Gastroesophageal sphincter (tissue), 4 donors: ENCODE measurements around the gene PARP16. TPM values are rescaled to one million over a fixed set of nuclear protein-coding genes. Genes with fewer than 3 reads are reported as not detected.

Experiments used
- ATAC-seq: fragments of 150-250 bp; one replicate; pipeline ENCODE4 v1.9.1; 2016; ENCODE audit warnings: mild to moderate bottlenecking, moderate library complexity
- H3K27ac ChIP-seq, 4 donors: fragments of 200-600 bp; sonication (generic) in 3 of 4; 1 replicate in 3 of 4; 2 replicates in 1 of 4; pipeline ENCODE4 v1.5.1; 2016 to 2019
- H3K27me3 ChIP-seq: fragments of 200-600 bp; sonication (generic); one replicate; pipeline ENCODE4 v1.5.1; 2019
- H3K36me3 ChIP-seq, 2 donors: fragments of 200-600 bp; sonication (generic); one replicate each; pipeline ENCODE4 v1.5.1; 2019; ENCODE audit warnings: control low read depth in 1 of 2
- H3K4me1 ChIP-seq, 3 donors: fragments of 200-600 bp; sonication (generic); 1 replicate in 2 of 3; 2 replicates in 1 of 3; pipeline ENCODE4 v1.5.1; 2016 to 2019; ENCODE audit warnings: control low read depth in 2 of 3
- H3K4me3 ChIP-seq, 2 donors: fragments of 200-600 bp; sonication (generic); one replicate each; pipeline ENCODE4 v1.5.1; 2019; ENCODE audit warnings: mild to moderate bottlenecking in 1 of 2, moderate library complexity in 1 of 2
- H3K9me3 ChIP-seq, 3 donors: fragments of 200-600 bp; sonication (generic); one replicate each; pipeline ENCODE4 v1.5.1; 2017 to 2019; ENCODE audit warnings: control low read depth in 2 of 3
- EP300 ChIP-seq: sonication (generic); formaldehyde crosslinking; IDR thresholded peaks from one replicate; pipeline ENCODE4 v1.6.1; 2017; ENCODE audit warnings: antibody characterized with exemption, mild to moderate bottlenecking
- POLR2A ChIP-seq, 2 donors: fragments of 450-650 bp; IDR thresholded peaks; one replicate each; pipeline ENCODE4 v1.6.1; 2017; ENCODE audit warnings: antibody characterized with exemption in 2 of 2, mild to moderate bottlenecking in 2 of 2, moderate library complexity in 1 of 2
- POLR2AphosphoS5 ChIP-seq: sonication (generic); formaldehyde crosslinking; IDR thresholded peaks from one replicate; pipeline ENCODE4 v1.6.1; 2017; ENCODE audit warnings: antibody characterized with exemption
- WGBS, 2 donors: methylation state at CpG; one replicate each; pipeline ENCODE4 v1.1.5; 2018; ENCODE audit warnings: low coverage in 1 of 2; 5-methylcytosine and 5-hydroxymethylcytosine counted together
- total RNA-seq, 4 donors: library from RNA; depleted of rRNA; stranded (reverse); fragments of >200 nt; gene quantifications; one replicate each; pipeline ENCODE4 v1.1.0, GENCODE V29; 2016
- TF ChIP-seq, protein P1 (sequence below), 4 experiments: fragments of 200-600 bp in 2 of 4; fragments of 450-650 bp in 2 of 4; sonication (generic) in 1 of 4; IDR thresholded peaks; one replicate each; pipeline ENCODE4 v1.5.1; 2017 to 2019; ENCODE audit warnings: antibody characterized with exemption in 4 of 4, mild to moderate bottlenecking in 2 of 4, moderate library complexity in 2 of 4

PARP16 gene
- total RNA-seq, 4 donors from 2014 or later: 10.1 to 21.7 (median 14.1) TPM

DNA sequence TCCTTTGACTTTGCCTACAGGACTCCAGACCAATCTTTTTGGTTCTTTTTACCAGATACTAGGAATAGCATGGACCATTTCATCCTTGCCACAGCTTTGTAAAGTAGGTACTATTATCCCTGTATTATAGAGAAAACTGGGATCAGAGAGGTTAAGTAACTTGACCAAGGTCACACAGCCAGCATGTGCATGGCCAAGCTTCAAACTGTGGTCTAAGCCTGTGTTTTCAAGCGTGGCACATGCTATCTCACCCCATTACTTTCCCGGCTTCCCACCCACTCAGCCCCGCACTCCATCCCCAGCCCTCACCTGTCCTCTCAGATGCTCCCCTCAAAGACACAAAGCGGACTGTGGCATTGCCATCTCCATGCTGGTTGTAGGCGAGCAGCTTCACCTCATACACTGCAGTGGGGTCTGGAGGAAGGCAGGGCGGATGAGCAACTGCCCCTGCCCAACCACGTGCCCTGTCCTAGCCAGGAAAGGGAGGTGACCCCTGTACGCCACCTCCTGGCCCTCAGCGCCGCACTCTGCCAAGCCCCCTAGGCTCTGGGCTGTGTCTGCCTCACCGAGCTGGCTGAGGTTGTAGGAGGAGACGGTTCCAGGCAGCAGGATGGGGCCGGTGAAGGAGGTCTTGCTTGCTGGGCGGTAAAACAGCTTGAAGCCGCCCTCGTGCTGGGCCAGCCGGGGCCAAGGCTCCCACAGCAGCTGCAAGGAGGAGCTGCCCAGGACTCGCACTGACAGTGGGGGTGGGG, 43.5 kb upstream of the PARP16 start:
- no peaks in the 10 kb centered on the region for H3K36me3 ChIP-seq
- H3K27ac ChIP-seq: no peak overlapping the region
- H3K4me1 ChIP-seq: no peaks in the 10 kb centered on the region
- 91% methylated on average over 5 of the region's 18 CpGs; no CpG with 5 or more reads in 1 of the 2 donors for WGBS, 2 donors
- no peaks in the 10 kb centered on the region for H3K27me3 ChIP-seq
- H3K4me3 ChIP-seq: no peak overlapping the region
- TF ChIP-seq EP300 (no peak), POLR2A (IDR thresholded peaks at IDR 0.05) (no peak), POLR2AphosphoS5 (no peak)
- TF ChIP-seq, protein P1, sequence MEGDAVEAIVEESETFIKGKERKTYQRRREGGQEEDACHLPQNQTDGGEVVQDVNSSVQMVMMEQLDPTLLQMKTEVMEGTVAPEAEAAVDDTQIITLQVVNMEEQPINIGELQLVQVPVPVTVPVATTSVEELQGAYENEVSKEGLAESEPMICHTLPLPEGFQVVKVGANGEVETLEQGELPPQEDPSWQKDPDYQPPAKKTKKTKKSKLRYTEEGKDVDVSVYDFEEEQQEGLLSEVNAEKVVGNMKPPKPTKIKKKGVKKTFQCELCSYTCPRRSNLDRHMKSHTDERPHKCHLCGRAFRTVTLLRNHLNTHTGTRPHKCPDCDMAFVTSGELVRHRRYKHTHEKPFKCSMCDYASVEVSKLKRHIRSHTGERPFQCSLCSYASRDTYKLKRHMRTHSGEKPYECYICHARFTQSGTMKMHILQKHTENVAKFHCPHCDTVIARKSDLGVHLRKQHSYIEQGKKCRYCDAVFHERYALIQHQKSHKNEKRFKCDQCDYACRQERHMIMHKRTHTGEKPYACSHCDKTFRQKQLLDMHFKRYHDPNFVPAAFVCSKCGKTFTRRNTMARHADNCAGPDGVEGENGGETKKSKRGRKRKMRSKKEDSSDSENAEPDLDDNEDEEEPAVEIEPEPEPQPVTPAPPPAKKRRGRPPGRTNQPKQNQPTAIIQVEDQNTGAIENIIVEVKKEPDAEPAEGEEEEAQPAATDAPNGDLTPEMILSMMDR (IDR thresholded peaks at IDR 0.05): no peak
- H3K9me3 ChIP-seq: no peaks in the 10 kb centered on the region
- ATAC-seq: no peak

DNA sequence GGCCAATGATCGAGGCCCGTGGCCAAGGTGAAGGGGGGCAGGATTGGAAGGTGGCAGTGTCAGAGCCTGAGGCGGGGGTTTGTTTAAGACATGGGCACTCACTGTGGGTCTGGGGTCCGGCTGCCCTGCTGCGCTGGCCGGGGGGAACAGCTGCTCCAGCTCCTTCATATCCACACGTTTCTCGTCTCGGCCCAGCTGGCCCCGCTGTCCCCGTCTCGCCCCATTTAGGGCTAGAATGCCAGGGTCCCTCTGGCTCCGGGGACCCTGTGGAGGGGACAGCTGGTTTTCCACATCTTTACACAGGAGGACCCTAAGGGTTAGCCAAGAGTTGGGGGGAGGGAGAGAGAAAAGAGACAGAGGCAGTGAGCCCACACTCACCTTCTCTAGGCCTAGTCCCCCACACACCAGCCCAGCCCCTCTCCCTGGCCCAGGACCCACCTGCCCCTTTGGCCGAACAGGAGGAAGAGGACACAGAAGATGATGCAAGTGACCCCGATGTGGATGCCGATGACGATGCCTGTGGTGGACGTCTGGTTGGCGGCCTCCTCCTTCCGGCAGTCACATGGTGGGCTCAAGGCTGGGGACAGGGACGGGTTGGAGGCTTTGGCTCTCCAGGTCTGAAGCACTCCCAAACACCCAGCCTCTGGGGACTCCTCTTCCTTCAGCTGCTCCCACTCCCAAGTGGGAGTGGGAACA, 42.8 kb upstream of the PARP16 start:
- TF ChIP-seq, protein P1 (IDR thresholded peaks at IDR 0.05): no peak
- TF ChIP-seq POLR2AphosphoS5 (no peak), POLR2A (IDR thresholded peaks at IDR 0.05) (no peak), EP300 (no peak)
- Histone ChIP-seq H3K27ac (no peak overlapping the region), H3K36me3 (no peaks in the 10 kb centered on the region), H3K9me3 (no peaks in the 10 kb centered on the region), H3K27me3 (no peaks in the 10 kb centered on the region), H3K4me3 (no peak overlapping the region), H3K4me1 (no peaks in the 10 kb centered on the region)
- WGBS, 2 donors: 88 to 100% methylated on average over 1 to 12 of the region's 21 CpGs
- no peak for ATAC-seq

DNA sequence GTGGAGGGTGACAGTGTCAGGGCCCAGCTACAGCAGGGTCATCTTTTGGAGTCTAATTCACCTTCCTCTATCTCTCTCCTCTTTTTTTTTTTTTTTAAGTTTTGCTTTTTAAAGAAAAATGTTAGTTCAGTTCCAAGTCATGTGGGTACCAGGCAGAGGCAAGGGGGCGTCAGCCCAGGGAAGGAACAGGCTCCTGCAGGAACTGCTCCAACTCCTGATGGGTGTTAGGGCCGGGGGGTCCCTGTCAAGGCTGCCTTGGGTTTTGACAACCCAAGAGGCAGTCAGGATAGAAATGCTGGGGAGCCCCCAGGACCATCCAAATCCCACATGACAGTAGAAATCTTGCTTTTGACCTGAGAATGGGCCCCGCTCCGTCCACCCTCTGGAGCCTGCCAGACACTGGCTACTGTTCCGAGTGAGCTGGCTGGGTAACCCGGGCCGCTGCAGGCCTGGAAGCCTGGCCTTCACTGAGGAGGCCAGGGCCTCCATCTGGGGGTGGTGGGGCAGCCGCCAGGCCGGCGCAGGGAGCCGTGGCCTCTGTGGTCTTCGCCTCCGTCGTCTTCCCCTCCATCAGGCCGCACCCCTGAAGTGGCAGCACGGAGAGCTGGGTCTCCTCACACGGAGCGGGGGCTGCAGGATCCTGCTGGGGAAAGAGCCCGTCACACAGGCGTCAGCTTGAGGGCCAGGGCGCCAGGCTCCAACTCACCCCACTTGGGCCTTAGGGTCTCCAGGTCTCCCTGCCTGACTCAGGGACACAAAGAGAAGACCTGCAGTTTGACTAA, 42.0 kb upstream of the PARP16 start:
- no peak overlapping the region for H3K4me3 ChIP-seq
- H3K9me3 ChIP-seq: no peaks in the 10 kb centered on the region
- H3K27ac ChIP-seq: no peak overlapping the region
- no peaks in the 10 kb centered on the region for H3K36me3 ChIP-seq
- ATAC-seq: no peak
- H3K27me3 ChIP-seq: no peaks in the 10 kb centered on the region
- H3K4me1 ChIP-seq: no peaks in the 10 kb centered on the region
- WGBS, 2 donors: no CpG with 5 or more reads among the region's 21 CpGs
- TF ChIP-seq EP300 (no peak), POLR2AphosphoS5 (no peak), POLR2A (IDR thresholded peaks at IDR 0.05) (no peak)
- TF ChIP-seq, protein P1 (IDR thresholded peaks at IDR 0.05): no peak

DNA sequence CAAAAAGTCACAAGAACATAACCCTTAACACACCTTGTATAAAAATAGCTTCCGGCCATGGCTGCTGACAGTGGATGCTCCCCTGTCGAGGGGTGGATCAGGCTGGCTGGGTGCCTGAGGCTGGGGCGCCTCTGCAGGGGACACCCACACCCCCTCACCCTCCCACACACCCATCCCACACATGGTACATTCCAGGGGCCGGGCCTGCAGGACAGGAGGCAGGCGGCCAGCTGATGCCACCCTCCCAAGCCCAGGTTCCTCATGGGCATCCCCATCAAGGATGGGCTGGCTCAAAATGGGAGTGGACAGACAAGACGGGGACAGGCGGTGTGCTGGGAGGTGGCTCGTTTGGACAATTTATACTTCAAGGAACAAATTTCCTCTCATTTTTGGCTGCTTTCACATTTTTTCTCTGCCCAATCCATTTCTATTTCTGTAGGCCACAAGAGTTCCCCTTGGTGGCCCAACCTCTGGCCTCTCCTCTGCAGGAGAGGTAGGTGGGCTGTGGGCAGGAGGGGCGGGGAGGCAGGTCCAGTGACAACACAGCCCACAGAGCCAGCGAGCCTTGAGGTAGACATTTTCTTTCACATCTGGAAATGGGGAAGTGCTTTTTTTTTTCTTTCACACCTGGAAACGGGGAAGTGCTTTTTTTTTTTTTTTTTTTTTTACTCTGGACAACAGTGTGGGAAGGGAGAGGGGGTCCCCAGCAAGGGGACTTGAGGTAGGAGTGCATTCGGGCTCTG, 41.1 kb upstream of the PARP16 start:
- Histone ChIP-seq H3K27ac (no peak overlapping the region), H3K36me3 (no peaks in the 10 kb centered on the region), H3K4me1 (peaks cover 0 to 4% (median 0%) of the 10 kb centered on the region in 3 donors), H3K27me3 (no peaks in the 10 kb centered on the region), H3K4me3 (no peak overlapping the region), H3K9me3 (no peaks in the 10 kb centered on the region)
- no peak for TF ChIP-seq EP300
- TF ChIP-seq POLR2AphosphoS5: no peak
- TF ChIP-seq, protein P1 (IDR thresholded peaks at IDR 0.05): no peak
- TF ChIP-seq POLR2A (IDR thresholded peaks at IDR 0.05): no peak
- ATAC-seq: no peak
- WGBS, 2 donors: 72 to 87% methylated on average over 4 to 6 of the region's 12 CpGs
